ENCODE data around the gene SDCCAG8. TPM values are rescaled to one million over a fixed set of nuclear protein-coding genes. Genes with fewer than 3 reads are reported as not detected.
A peak's percentile ranks its signal among the peaks of the same experiment; 100 is the strongest.

SDCCAG8 gene
- total RNA-seq, 1 donor from 2014 or later = 31.6 TPM

GRCh38 chr1:243288062-243288461 is 32.2 kb downstream of the SDCCAG8 start:
- DNase-seq (ENCODE audit: low spot score, unreplicated experiment) = no peak
- Mint-ChIP-seq H3K27me3 (no peaks in the 10 kb centered on the region), H3K27ac (no peak overlapping the region), H3K4me3 (ENCODE audit: low read depth) (no peak overlapping the region), H3K9me3 (ENCODE audit: low read depth) (no peaks in the 10 kb centered on the region), H3K36me3 (ENCODE audit: insufficient read depth) (peaks cover 15% of the 10 kb centered on the region), H3K4me1 (ENCODE audit: low read depth) (no peaks in the 10 kb centered on the region)
- TF ChIP-seq CTCF (IDR thresholded peaks at IDR 0.05; ENCODE audit: unreplicated experiment) = no peak

GRCh38 chr1:243291292-243291691 is 35.5 kb downstream of the SDCCAG8 start:
- Mint-ChIP-seq H3K4me3 (ENCODE audit: low read depth) (no peak overlapping the region), H3K27ac (no peak overlapping the region), H3K27me3 (no peaks in the 10 kb centered on the region), H3K4me1 (ENCODE audit: low read depth) (peaks cover 5% of the 10 kb centered on the region), H3K36me3 (ENCODE audit: insufficient read depth) (peaks cover 29% of the 10 kb centered on the region), H3K9me3 (ENCODE audit: low read depth) (peaks cover 5% of the 10 kb centered on the region)
- TF ChIP-seq CTCF (IDR thresholded peaks at IDR 0.05; ENCODE audit: unreplicated experiment) = no peak
- no peak for DNase-seq (ENCODE audit: low spot score, unreplicated experiment)

- no peak overlapping the region for H3K4me3 Mint-ChIP-seq (ENCODE audit: low read depth)
- DNase-seq (ENCODE audit: low spot score, unreplicated experiment) = no peak
Measured at GRCh38 chr1:243292117-243292516, 36.3 kb downstream of the SDCCAG8 start.

GRCh38 chr1:243293941-243294722 is 38.3 kb downstream of the SDCCAG8 start:
- Mint-ChIP-seq H3K4me1 (ENCODE audit: low read depth) (peaks cover 5% of the 10 kb centered on the region), H3K27ac (peak overlapping the region; percentile 87), H3K4me3 (ENCODE audit: low read depth) (peak overlapping the region; percentile 25), H3K9me3 (ENCODE audit: low read depth) (peaks cover 5% of the 10 kb centered on the region), H3K27me3 (no peaks in the 10 kb centered on the region), H3K36me3 (ENCODE audit: insufficient read depth) (peaks cover 32% of the 10 kb centered on the region)
- no peak for TF ChIP-seq CTCF (IDR thresholded peaks at IDR 0.05; ENCODE audit: unreplicated experiment)
- DNase-seq (ENCODE audit: low spot score, unreplicated experiment) = no peak

More at GRCh38 chr1:243292117-243292516, 36.3 kb downstream of the SDCCAG8 start:
- Mint-ChIP-seq H3K4me1 (ENCODE audit: low read depth) (peaks cover 5% of the 10 kb centered on the region), H3K27me3 (no peaks in the 10 kb centered on the region), H3K36me3 (ENCODE audit: insufficient read depth) (peaks cover 33% of the 10 kb centered on the region), H3K9me3 (ENCODE audit: low read depth) (peaks cover 5% of the 10 kb centered on the region), H3K27ac (no peak overlapping the region)
- TF ChIP-seq CTCF (IDR thresholded peaks at IDR 0.05; ENCODE audit: unreplicated experiment) = no peak

GRCh38 chr1:243294723-243295121 is 38.9 kb downstream of the SDCCAG8 start:
- Mint-ChIP-seq H3K27me3 (no peaks in the 10 kb centered on the region), H3K9me3 (ENCODE audit: low read depth) (peaks cover 5% of the 10 kb centered on the region), H3K4me3 (ENCODE audit: low read depth) (no peak overlapping the region), H3K27ac (no peak overlapping the region), H3K36me3 (ENCODE audit: insufficient read depth) (peaks cover 33% of the 10 kb centered on the region), H3K4me1 (ENCODE audit: low read depth) (peaks cover 5% of the 10 kb centered on the region)
- no peak for DNase-seq (ENCODE audit: low spot score, unreplicated experiment)
- no peak for TF ChIP-seq CTCF (IDR thresholded peaks at IDR 0.05; ENCODE audit: unreplicated experiment)
